NOMO-1 treated with DMSO at 0.1 percent for 48 hours (cell line): ENCODE results near the gene TNFRSF4.
"Not testable (repeated sequence)": the region's sequence is repeated elsewhere in the genome, so short reads cannot be mapped to it uniquely, and the experiment has no call there.

ENCODE experiments used
- DNase-seq: peaks from one replicate; lab custom pipeline; 2025; ENCODE audit not compliant: unreplicated experiment; lab: John Stamatoyannopoulos, UW

Gene TNFRSF4

DNA sequence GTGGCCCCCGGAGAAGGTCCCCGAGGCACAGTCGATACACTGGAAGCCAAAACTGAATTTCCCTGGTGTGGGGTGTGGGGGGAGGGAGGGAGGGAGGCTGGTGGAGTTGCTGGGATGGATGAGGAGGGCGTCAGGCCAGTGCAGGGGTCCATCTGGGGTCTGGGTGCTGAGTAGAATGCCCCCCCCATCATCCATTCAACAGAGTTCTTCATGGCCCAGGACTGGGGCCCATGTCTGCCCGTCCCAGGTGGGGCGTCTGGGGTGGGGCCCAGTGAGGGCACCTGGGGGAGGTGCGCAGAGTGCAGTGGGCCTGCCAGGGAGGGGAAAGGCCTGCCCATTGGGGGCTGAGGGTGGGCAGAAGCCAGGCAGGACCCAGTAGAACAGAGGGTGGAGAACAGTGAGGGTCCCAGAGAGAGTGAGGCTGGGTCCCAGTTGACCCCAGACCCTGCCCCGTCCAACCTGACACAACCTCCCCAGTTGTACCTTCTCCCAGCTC lies 9.5 kb downstream of the TNFRSF4 start:
- DNase-seq: no peak

DNA sequence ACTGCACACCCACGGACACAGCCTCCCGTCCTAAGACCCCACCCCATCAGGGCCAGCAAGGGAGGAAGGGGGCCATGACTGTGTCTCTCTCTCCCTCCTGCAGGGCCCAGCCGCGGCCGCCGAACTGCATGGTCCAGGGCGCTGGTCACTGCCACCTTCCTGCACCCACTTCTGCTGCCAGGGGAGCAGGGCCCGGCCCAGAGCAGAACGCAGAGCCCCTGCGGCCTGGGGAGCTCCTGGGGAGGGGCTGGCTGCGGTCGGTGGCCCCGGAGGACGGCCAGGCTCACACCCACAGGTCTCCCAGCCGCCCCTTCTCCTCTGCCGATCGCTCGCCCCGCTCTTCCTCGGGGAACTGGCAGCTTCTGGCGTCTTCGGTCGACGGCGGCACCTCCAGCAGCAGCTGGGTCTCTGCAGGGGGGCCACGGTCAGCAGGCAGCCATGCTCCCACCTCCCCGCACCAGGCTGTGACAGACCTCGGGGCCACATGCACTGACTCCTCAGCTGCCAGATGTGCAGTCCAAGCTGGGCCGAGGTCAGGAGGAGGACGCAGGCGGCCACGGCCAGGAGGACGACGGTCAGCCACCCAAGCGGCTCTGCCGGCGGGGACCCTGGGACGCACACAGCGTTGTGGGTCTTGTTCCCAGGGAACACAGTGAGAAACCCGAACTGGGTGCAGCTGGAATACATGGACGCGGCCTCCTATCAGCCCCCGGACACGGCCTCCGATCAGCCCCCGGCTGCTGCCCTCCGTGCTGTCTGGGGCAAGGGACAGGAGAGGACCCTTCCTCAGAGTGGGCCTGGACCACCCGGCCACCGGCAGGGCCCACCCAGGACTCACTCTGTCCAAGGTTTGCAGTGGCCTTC lies 10.2 kb downstream of the TNFRSF4 start:
- no peak for DNase-seq

DNA sequence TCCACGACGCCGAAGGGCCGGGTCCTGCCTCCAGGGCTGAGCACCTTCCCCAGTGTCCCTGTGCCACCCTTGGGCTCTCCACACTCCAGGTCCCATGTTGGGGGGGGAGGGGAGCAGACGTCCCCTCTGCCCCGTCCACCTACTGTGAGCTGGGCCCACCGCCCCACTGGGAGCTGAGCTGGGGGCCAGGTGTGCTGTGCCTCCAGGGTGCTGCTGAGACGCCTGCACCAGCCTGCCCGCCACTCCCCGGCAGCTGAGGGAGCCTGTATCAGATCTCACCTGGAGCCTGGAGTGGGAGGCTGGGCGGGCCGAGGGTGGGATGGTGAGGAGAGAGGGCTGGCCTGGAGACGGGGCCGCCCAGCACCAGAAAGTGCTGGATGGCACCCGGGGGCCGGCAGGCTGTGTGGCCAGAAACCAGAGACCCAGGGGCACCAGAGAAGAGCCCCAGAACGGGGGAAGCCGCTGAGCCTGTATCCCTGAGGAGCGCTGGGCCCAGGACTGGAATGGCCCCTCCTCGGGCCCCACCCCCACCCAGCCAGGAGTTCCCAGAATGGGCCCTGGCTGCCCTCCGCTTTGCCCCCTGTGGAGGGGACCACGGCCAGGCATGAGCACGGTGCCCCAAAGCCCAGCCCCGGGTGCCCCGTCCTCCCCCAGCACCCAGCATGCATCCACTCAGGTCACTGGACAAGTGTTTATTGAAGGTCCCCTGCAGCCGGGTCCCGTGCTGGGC lies 11.0 kb downstream of the TNFRSF4 start:
- no peak for DNase-seq

GRCh38 chr1:1200876-1201810 lies 12.8 kb downstream of the TNFRSF4 start:
- DNase-seq: no peak

GRCh38 chr1:1199961-1200875 lies 13.7 kb downstream of the TNFRSF4 start:
- DNase-seq: no peak

- no peak for DNase-seq
Measured at GRCh38 chr1:1199141-1199960, 14.6 kb downstream of the TNFRSF4 start.

DNA sequence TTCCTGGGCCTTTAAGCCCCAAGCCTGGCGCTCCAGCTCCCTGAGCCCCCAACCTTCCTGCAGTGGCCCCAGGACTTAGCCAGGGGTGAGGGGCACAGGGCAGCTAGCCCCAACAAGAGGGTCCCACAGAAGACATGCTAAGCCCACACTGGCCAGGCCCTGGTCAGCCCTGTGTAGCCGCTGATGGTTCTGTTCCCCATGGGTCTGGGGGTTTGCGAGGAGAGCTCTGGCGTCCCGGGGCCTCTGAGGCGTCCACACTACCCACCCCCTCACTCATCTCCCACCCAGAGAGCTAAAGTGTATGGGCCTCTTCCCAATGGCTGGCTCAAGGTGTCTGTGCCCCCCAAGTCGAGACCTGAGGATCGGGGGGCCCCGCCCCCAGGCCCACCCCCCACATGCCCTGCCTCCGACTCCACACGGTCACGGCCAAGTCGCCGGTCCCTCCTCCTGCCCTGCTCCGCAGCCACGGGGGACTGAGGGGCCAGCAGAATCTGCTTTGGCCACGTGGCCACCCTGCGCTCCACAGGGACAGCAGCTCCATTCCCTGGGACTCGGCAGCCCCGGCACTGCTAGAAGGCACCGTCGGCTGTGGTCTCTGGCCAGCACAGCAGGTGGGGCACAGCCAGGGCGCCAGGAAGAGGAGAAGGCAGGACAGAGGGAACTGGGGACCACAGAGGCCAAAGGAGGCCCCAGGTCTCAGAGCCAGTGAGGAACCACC lies 15.4 kb downstream of the TNFRSF4 start:
- no peak for DNase-seq

- no peak for DNase-seq
Measured at GRCh38 chr1:1197551-1198422, 16.2 kb downstream of the TNFRSF4 start.

DNA sequence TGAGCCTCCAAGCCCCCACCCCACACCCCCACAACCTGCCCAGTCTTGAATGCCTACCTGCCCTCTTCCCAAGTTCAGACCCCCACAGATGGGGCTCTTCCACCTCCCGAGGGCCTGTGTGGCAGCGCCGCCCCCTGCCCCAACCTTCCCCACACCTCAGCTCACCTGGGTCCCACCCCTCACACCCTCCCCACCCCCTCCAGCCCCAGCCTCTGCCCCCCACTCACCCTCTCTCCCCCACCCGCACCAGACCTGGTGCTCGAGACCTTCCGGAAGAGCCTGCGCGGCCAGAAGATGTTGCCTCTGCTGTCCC lies 16.8 kb downstream of the TNFRSF4 start:
- DNase-seq: no peak

DNA sequence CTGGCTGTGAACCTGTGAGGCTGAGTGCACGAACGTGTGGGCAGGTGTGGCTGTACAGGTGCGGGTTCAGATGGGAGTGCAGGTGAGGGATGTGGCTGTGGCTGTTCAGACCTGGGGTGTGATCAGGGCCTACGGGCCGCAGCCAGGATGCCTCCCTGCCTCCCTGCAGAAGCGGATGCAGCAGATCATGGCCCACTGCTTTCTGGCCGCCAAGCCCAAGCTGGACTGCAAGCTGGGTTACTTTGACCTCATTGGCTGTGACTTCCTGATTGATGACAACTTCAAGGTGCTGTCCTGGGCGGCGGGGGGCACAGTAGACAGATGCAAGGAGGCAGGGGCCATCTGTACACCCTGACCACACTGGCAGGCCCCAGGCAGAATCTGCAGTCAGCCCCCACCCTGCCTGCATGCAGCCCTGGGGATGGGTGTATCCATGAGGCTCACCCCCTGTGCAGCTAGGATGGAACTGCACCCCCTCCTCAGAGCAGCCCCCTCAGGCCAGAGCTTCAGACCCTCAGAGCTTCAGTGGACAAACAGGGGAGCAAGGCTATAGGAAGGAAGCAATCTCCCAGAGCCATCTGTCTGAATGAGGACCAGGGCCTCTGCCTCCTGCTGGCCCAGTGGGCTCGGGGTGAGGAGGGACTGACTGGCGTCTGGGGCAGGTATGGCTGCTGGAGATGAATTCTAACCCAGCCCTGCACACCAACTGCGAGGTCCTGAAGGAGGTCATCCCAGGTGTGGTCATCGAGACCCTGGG lies 17.3 kb downstream of the TNFRSF4 start:
- DNase-seq: no peak

- DNase-seq: not testable (repeated sequence)
Measured at GRCh38 chr1:1195726-1196125, 18.2 kb downstream of the TNFRSF4 start.

DNA sequence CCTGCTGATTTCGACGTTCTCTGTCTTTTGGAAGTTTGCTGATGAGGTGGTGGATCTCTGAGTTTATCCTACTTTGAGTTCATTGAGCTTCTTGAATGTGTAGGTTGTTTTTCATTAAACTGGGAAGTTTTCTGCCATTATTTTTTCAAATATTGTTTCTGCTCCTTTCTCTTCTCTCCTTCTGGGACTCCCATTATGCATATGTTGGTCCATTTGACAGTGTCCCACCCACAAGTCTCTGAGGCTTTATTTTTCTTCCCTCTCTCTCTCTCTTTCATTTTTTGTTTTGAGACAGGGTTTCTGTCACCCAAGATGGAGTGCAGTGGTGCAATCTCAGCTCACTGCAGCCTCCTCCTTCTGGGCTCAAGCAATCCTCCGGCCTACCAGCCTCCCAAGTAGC lies 19.2 kb downstream of the TNFRSF4 start:
- DNase-seq: no peak

DNA sequence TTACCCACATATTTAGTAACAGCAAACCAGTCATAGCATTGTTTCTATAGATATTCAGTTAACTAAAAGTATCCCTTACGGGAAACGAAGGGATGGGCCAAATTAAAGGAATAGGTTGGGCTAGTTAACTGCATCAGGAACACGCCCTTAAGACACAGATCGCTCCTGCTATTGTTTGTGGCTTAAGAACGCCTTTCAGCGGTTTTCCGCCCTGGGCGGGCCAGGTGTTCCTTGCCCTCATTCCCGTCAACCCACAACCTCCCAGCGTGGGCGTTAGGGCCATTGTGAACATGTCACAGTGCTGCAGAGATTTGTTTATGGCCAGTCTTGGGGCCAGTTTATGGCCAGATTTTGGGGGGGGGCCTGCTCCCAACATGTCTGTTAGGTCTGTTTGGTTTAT lies 22.2 kb downstream of the TNFRSF4 start:
- no peak for DNase-seq

GRCh38 chr1:1189111-1189510 lies 24.8 kb downstream of the TNFRSF4 start:
- no peak for DNase-seq

GRCh38 chr1:1187938-1188337 lies 26.0 kb downstream of the TNFRSF4 start:
- DNase-seq: no peak

GRCh38 chr1:1185101-1185765 lies 28.7 kb downstream of the TNFRSF4 start:
- no peak for DNase-seq
